OCI-LY3 (cell line): Measurements from ENCODE around the gene ZNF821.
A peak's percentile ranks its signal among the peaks of the same experiment; 100 is the strongest.

Experiments used
- H2AFZ ChIP-seq: fragments of 200-600, 300-600 bp; shearing (Covaris generic); 2 replicates; pipeline ENCODE4 v1.6.0; 2014; ENCODE audit warnings: antibody characterized with exemption, low read depth, low read length
- H3K27ac ChIP-seq: fragments of 200-600, 300-600 bp; sonication (generic); 2 replicates; pipeline ENCODE4 v1.5.1; 2014; ENCODE audit warnings: mild to moderate bottlenecking, low read length, moderate library complexity, mixed read lengths
- H3K27me3 ChIP-seq: fragments of 200-600, 300-600 bp; sonication (generic); 2 replicates; pipeline ENCODE4 v1.6.1; 2014; ENCODE audit warnings: low read depth, low read length, mixed read lengths
- H3K36me3 ChIP-seq: fragments of 200-600, 300-600 bp; sonication (generic); replicated peaks from 2 replicates; pipeline ENCODE3; 2014; ENCODE audit warnings: low read depth, low read length, mixed read lengths
- H3K4me1 ChIP-seq: fragments of 300-600, 200-600 bp; sonication (generic); 2 replicates; pipeline ENCODE4 v1.6.1; 2014; ENCODE audit warnings: low read length, mixed read lengths
- H3K4me2 ChIP-seq: fragments of 200-600, 300-600 bp; sonication (generic); 2 replicates; pipeline ENCODE4 v1.6.1; 2014; ENCODE audit warnings: low read length, mixed read lengths
- H3K4me3 ChIP-seq: fragments of 300-600, 200-600 bp; sonication (generic); 2 replicates; pipeline ENCODE4 v1.5.1; 2014; ENCODE audit warnings: antibody characterized with exemption, mild to moderate bottlenecking, low read length, moderate library complexity
- H3K79me2 ChIP-seq: fragments of 300-600, 200-600 bp; shearing (Covaris generic); 2 replicates; pipeline ENCODE4 v1.6.1; 2014; ENCODE audit warnings: mild to moderate bottlenecking, low read length, mixed read lengths
- H3K9ac ChIP-seq: fragments of 300-600, 200-600 bp; shearing (Covaris generic); 2 replicates; pipeline ENCODE4 v1.6.0; 2014; ENCODE audit warnings: mild to moderate bottlenecking, low read length, moderate library complexity
- H3K9me3 ChIP-seq: fragments of 200-600, 300-600 bp; shearing (Covaris generic); 2 replicates; pipeline ENCODE4 v1.6.1; 2014; ENCODE audit warnings: low read length, mixed read lengths; ENCODE audit not compliant: insufficient read depth
- H4K20me1 ChIP-seq: fragments of 200-600, 300-600 bp; sonication (generic); 2 replicates; pipeline ENCODE4 v1.6.1; 2016; ENCODE audit warnings: low read length, mixed read lengths; ENCODE audit not compliant: insufficient read depth
- EZH2phosphoT487 ChIP-seq: fragments of 200-600 bp; shearing (Covaris generic); IDR thresholded peaks from 2 replicates; pipeline ENCODE4 v1.6.1; 2018; ENCODE audit warnings: antibody characterized with exemption, mixed run types, low read depth
- TF ChIP-seq, protein P1 (sequence below): fragments of 200-600, 300-600 bp; sonication (generic); IDR thresholded peaks from 2 replicates; pipeline ENCODE4 v1.5.1; 2014; ENCODE audit warnings: antibody characterized with exemption, low read length, low read depth

The ZNF821 gene

DNA sequence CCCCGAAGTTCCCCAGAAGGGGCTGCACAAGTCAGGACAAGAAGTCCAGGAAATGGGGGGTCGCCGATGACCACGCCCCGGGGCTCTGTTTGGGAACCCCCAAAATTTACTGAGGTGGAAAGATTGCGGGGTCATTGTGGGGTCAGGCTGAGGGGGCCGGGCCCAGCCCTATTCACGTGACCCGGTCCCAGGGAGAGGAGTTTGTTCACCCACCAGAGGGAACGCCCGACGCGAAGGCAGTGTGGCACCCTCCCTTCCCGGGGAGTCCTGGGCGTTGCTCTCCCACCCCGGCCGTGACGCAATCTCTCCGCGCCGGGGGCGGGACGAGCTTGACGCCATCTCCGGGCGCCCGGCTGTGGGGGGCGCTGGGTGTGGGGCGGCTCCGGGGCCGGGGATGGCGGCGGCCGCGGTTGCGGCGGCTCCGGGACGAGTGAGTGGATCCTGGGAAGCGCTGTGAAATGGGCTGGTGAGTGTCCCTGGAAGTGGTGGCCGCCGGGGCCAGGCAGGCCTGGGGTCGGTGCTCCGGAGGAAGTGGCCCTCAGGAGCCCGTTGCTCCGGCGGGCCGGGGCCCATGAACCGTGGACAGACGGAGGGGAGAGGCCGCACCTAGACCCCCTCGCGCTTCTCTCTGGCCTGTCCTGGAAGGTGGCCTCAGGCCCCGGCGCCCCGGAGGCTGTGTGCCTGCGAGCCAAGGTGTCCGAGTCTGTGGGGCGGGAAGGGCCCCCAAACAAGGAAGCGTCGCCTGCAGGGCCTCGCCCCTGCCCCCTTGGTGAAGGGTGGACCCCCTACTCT lies 38.1 kb downstream of the ZNF821 start, which contains the start of gene ATXN1L:
Gene ATXN1L (plus strand): TSS at position 338 of the 792 bp plus-strand sequence. CDS start 3,765 bp downstream, outside the sequence.
- H3K9ac ChIP-seq, result peak within 1 kb of the TSS; percentile 80
- H3K79me2 ChIP-seq, result peaks cover 25% of the 10 kb centered on the region
- no peak for TF ChIP-seq EZH2phosphoT487
- TF ChIP-seq, protein P1, sequence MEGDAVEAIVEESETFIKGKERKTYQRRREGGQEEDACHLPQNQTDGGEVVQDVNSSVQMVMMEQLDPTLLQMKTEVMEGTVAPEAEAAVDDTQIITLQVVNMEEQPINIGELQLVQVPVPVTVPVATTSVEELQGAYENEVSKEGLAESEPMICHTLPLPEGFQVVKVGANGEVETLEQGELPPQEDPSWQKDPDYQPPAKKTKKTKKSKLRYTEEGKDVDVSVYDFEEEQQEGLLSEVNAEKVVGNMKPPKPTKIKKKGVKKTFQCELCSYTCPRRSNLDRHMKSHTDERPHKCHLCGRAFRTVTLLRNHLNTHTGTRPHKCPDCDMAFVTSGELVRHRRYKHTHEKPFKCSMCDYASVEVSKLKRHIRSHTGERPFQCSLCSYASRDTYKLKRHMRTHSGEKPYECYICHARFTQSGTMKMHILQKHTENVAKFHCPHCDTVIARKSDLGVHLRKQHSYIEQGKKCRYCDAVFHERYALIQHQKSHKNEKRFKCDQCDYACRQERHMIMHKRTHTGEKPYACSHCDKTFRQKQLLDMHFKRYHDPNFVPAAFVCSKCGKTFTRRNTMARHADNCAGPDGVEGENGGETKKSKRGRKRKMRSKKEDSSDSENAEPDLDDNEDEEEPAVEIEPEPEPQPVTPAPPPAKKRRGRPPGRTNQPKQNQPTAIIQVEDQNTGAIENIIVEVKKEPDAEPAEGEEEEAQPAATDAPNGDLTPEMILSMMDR, result no peak

DNA sequence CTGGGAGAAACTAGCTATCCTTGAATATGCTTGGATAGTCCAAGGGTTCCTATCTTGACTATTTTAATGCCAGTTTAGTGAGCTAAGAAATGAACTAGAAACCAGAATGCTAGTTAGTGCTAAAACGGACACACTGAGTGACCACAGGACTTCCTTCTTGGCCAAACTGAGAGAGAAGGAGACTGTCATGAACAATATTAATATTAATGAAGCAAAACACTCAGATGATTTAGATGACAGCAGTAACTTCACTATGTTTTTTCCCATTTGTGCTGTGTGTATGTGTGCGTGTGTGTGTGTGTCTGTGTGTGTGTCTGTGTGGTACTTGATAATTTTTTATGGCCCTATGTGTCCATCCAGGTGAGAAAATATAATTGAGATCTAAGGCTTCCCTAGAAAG lies 40.4 kb downstream of the ZNF821 start:
- Histone ChIP-seq H3K9ac (no peak overlapping the region), H2AFZ (no peak overlapping the region), H3K9me3 (no peaks in the 10 kb centered on the region), H3K36me3 (peaks cover 8% of the 10 kb centered on the region), H3K4me3 (no peak overlapping the region), H3K4me1 (peaks cover 39% of the 10 kb centered on the region), H3K79me2 (peaks cover 25% of the 10 kb centered on the region), H3K4me2 (no peak overlapping the region), H3K27me3 (no peaks in the 10 kb centered on the region), H3K27ac (0 out of 2 replicates have a peak overlapping the region, but pooled peaks have one; percentile 5), H4K20me1 (peaks cover 15% of the 10 kb centered on the region)
- TF ChIP-seq, protein P1, result no peak
- TF ChIP-seq EZH2phosphoT487, result no peak

More for the DNA sequence above, 38.1 kb downstream of the ZNF821 start, which contains the start of gene ATXN1L:
- Histone ChIP-seq H3K4me1 (peaks cover 39% of the 10 kb centered on the region), H3K4me3 (peak within 1 kb of the TSS; percentile 83), H4K20me1 (peaks cover 15% of the 10 kb centered on the region), H3K9me3 (no peaks in the 10 kb centered on the region), H2AFZ (0 out of 2 replicates have a peak within 1 kb of the TSS, but pooled peaks have one; percentile 18), H3K36me3 (peaks cover 11% of the 10 kb centered on the region), H3K4me2 (peak within 1 kb of the TSS; percentile 96), H3K27ac (peak within 1 kb of the TSS; percentile 59), H3K27me3 (no peaks in the 10 kb centered on the region)

DNA sequence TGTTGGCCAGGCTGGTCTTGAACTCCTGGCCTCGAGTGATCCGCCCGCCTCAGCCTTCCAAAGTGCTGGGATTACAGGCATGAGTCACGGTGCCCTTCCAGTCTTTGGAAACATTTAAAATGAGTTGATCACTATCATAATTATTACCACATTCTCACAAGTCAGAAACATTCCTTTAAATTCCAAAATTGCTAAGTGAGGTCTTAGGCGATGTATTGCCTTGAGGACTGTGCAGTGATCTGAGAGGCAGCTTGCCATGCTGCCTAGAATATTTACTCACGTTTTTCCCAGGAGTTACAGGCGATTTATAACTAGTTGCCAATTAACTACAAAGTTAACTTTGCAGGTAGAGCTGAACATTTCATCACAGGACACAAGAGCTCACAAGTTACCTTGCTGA lies 43.9 kb downstream of the ZNF821 start:
- no peak overlapping the region for H3K27ac ChIP-seq
- H3K4me3 ChIP-seq, result no peak overlapping the region
- no peak overlapping the region for H3K9ac ChIP-seq
- no peak overlapping the region for H3K4me2 ChIP-seq
- no peaks in the 10 kb centered on the region for H3K36me3 ChIP-seq
- H3K4me1 ChIP-seq, result peaks cover 28% of the 10 kb centered on the region
- TF ChIP-seq, protein P1, result no peak
- no peaks in the 10 kb centered on the region for H4K20me1 ChIP-seq
- no peaks in the 10 kb centered on the region for H3K9me3 ChIP-seq
- H3K27me3 ChIP-seq, result no peaks in the 10 kb centered on the region
- no peaks in the 10 kb centered on the region for H3K79me2 ChIP-seq
- H2AFZ ChIP-seq, result no peak overlapping the region

DNA sequence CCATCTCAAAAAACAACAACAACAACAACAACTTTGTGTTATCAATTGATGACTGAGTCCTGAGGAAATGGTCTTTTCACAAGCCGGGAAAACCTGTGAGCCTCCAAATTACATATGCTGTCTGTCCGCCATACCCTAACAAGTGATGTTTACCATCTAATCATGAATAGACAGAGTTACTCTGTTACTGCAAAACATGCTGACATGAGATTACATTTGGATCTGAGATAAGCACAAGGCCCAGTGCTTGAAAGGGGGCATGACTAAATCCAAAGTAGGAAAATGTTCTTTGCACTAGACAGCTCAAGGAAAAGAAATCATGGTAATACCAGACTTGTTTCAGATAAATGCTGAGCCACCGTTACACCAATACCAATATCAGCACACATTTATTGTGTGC lies 46.8 kb downstream of the ZNF821 start:
- H3K36me3 ChIP-seq, result no peaks in the 10 kb centered on the region
- H2AFZ ChIP-seq, result no peak overlapping the region
- no peak overlapping the region for H3K4me3 ChIP-seq
- peaks cover 11% of the 10 kb centered on the region for H3K4me1 ChIP-seq
- no peaks in the 10 kb centered on the region for H3K27me3 ChIP-seq
- no peak overlapping the region for H3K9ac ChIP-seq
- no peaks in the 10 kb centered on the region for H4K20me1 ChIP-seq
- no peak overlapping the region for H3K27ac ChIP-seq
- H3K4me2 ChIP-seq, result no peak overlapping the region
- TF ChIP-seq, protein P1, result no peak
- TF ChIP-seq EZH2phosphoT487, result no peak
- no peaks in the 10 kb centered on the region for H3K79me2 ChIP-seq
- no peaks in the 10 kb centered on the region for H3K9me3 ChIP-seq
